GM12878 (cell line): ENCODE results near the gene WDR86. TPM values are rescaled to one million over a fixed set of nuclear protein-coding genes. Genes with fewer than 3 reads are reported as not detected.

Source experiments
- ATAC-seq: fragments of 200-7000 bp; cut with Tn5 transposase; 3 replicates; pipeline ENCODE4 v1.9.1; 2020; ENCODE audit warnings: mild to moderate bottlenecking, moderate library complexity
- BruUV-seq: library from RNA; stranded (reverse); fragments of 400-500 nt; replicated peaks from 2 replicates; lab custom pipeline; 2021; lab: Mats Ljungman, UMichigan
- CTCF ChIA-PET: fragments of 300-600 bp; sonication (Branson Sonifier 250); formaldehyde crosslinking; extraction: SDS; loops from one replicate; lab custom pipeline; 2021; ENCODE audit warnings: inconsistent platforms; lab: Yijun Ruan, JAX
- POLR2A ChIA-PET: fragments of 350-600 bp; formaldehyde crosslinking; extraction: SDS; loops from one replicate; lab custom pipeline; 2021; ENCODE audit warnings: inconsistent platforms; lab: Charles Lee
- RAD21 ChIA-PET: fragments of 300-600 bp; sonication (Branson Sonifier 250); formaldehyde crosslinking; loops from one replicate; lab custom pipeline; 2023; ENCODE audit warnings: antibody characterized with exemption; ENCODE audit not compliant: unreplicated experiment; lab: Charles Lee
- SMC1A ChIA-PET: fragments of 300-600 bp; sonication (Branson Sonifier 250); formaldehyde crosslinking; loops from one replicate; lab custom pipeline; 2023; ENCODE audit not compliant: unreplicated experiment, uncharacterized antibody; lab: Charles Lee
- DNase-seq: peaks from one replicate; pipeline ENCODE4 v3.0.0-alpha.2; 2011; ENCODE audit warnings: low read depth, low spot score
- FAIRE-seq: peaks from 3 replicates; lab custom pipeline; 2011; peaks lifted over from hg19 to GRCh38; lab: Jason Lieb, UNC
- H2AFZ ChIP-seq: 2 replicates; pipeline ENCODE4 v1.6.0; 2011; ENCODE audit warnings: low read depth, low read length, control low read depth; ENCODE audit not compliant: control insufficient read depth
- H3K27ac ChIP-seq: 2 replicates; pipeline ENCODE4 v1.5.1; 2011; ENCODE audit warnings: control low read depth; ENCODE audit not compliant: control insufficient read depth, insufficient read depth
- H3K27me3 ChIP-seq, 2 experiments: replicated peaks in 1 of 2; 2 replicates each; pipeline versions ENCODE4 v1.6.0 to v1.6.1; 2011; ENCODE audit warnings: low read length in 1 of 2; ENCODE audit not compliant: control insufficient read depth in 2 of 2, insufficient read depth in 2 of 2
- H3K36me3 ChIP-seq, 2 experiments: 2 replicates each; pipeline ENCODE4 v1.5.1; 2011; ENCODE audit warnings: low read length in 1 of 2; ENCODE audit not compliant: control insufficient read depth in 2 of 2, insufficient read depth in 2 of 2
- H3K4me1 ChIP-seq: 2 replicates; pipeline ENCODE4 v1.6.1; 2011; ENCODE audit warnings: mild to moderate bottlenecking, low read length, moderate library complexity, mixed read lengths; ENCODE audit not compliant: control insufficient read depth, insufficient read depth
- H3K4me2 ChIP-seq: 2 replicates; pipeline ENCODE4 v1.6.0; 2011; ENCODE audit warnings: control low read depth; ENCODE audit not compliant: control insufficient read depth, insufficient read depth
- H3K4me3 ChIP-seq: fragments of 200-600 bp; sonication (generic); 2 replicates; pipeline ENCODE4 v1.5.1; 2016
- H3K79me2 ChIP-seq: 2 replicates; pipeline ENCODE4 v1.6.0; 2011; ENCODE audit warnings: low read length; ENCODE audit not compliant: control insufficient read depth, insufficient read depth
- H3K9ac ChIP-seq: 2 replicates; pipeline ENCODE4 v1.8.0; 2011; ENCODE audit warnings: low read length, control low read depth, mixed read lengths; ENCODE audit not compliant: control insufficient read depth, insufficient read depth
- H3K9me3 ChIP-seq: replicated peaks from 3 replicates; pipeline ENCODE4 v1.5.1; 2011; ENCODE audit warnings: mild to moderate bottlenecking, low read length; ENCODE audit not compliant: control insufficient read depth, insufficient read depth
- H4K20me1 ChIP-seq: 2 replicates; pipeline ENCODE4 v1.6.0; 2011; ENCODE audit not compliant: control insufficient read depth, insufficient read depth
- ESRRA ChIP-seq: IDR thresholded peaks from 2 replicates; pipeline ENCODE4 v1.6.1; 2012; ENCODE audit warnings: mild to moderate bottlenecking, low read length, improper control_type of control experiment
- HDAC2 ChIP-seq: fragments of 200-600 bp; sonication (generic); IDR thresholded peaks from 2 replicates; pipeline ENCODE4 v1.6.1; 2017
- HDGF ChIP-seq: fragments of 450-650 bp; IDR thresholded peaks from 2 replicates; pipeline ENCODE4 v1.6.1; 2016; ENCODE audit warnings: antibody characterized with exemption
- MTA3 ChIP-seq: IDR thresholded peaks from 2 replicates; pipeline ENCODE4 v1.6.1; 2012; ENCODE audit warnings: low read length, inconsistent platforms, borderline replicate concordance
- NFYB ChIP-seq: IDR thresholded peaks from 2 replicates; pipeline ENCODE4 v1.6.1; 2011; ENCODE audit warnings: low read depth, mild to moderate bottlenecking, low read length, improper control_type of control experiment, moderate library complexity; ENCODE audit not compliant: insufficient read depth
- NR2F1 ChIP-seq: fragments of 450-650 bp; conservative IDR thresholded peaks from 2 replicates; pipeline ENCODE4 v1.6.1; 2017; ENCODE audit warnings: mild to moderate bottlenecking
- RCOR1 ChIP-seq: conservative IDR thresholded peaks from 2 replicates; pipeline ENCODE4 v1.6.1; 2012; ENCODE audit warnings: low read depth, low read length, improper control_type of control experiment
- SMAD1 ChIP-seq: fragments of 450-650 bp; IDR thresholded peaks from 2 replicates; pipeline ENCODE4 v1.6.1; 2018; ENCODE audit warnings: mild to moderate bottlenecking, low read depth; ENCODE audit not compliant: partially characterized antibody
- TBL1XR1 ChIP-seq: IDR thresholded peaks from 2 replicates; pipeline ENCODE4 v1.6.1; 2012; ENCODE audit warnings: low read depth, low read length, improper control_type of control experiment
- WGBS: methylation state at CpG from one replicate; pipeline ENCODE4 v1.1.6; 2016; ENCODE audit warnings: low lambda C conversion rate; ENCODE audit not compliant: insufficient replicate concordance, insufficient coverage; ENCODE audit errors: missing lambda C conversion rate; 5-methylcytosine and 5-hydroxymethylcytosine counted together
- in situ Hi-C: fragments of 300-500 bp; cut with MboI; formaldehyde crosslinking; loops from 9 replicates; pipeline ENCODE4 v1.14.3; 2018; ENCODE audit warnings: mixed read lengths
- intact Hi-C: fragments of 100-400 bp; cut with micrococcal nuclease; formaldehyde crosslinking; loops from one replicate; pipeline ENCODE4 v1.14.2; 2022; ENCODE audit not compliant: unreplicated experiment
- polyA plus RNA-seq, 11 experiments: library from polyadenylated mRNA; depleted of rRNA in 4 of 11; unstranded in 6 of 11; stranded (reverse) in 5 of 11; fragments of >200 nt; fragmentation: Nextera tagmentation in 4 of 11; fragmentation: Illumina TruSeq in 1 of 11; extraction: Ambion mirVana in 4 of 11; extraction: Trizol in 1 of 11; gene quantifications; 1 replicate in 1 of 11; 2 replicates in 10 of 11; pipeline versions ENCODE4 v1.2.1 to v1.2.3, GENCODE V29; 2011 to 2016; ENCODE audit warnings: inconsistent platforms in 2 of 11, missing spikeins in 2 of 11, low read depth in 1 of 11
- total RNA-seq, 4 experiments: library from RNA; depleted of rRNA in 3 of 4; stranded (reverse); fragments of >200 nt in 3 of 4; fragmentation: Illumina TruSeq in 1 of 4; extraction: Trizol in 1 of 4; gene quantifications; 2 replicates each; pipeline versions ENCODE4 v1.2.1 to v1.2.3, GENCODE V29; 2013 to 2021
- TF ChIP-seq, protein P1 (sequence below): fragments of 450-650 bp; IDR thresholded peaks from 2 replicates; pipeline ENCODE4 v1.6.1; 2017; ENCODE audit warnings: low read depth, mild to moderate bottlenecking, moderate library complexity
- TF ChIP-seq, protein P2 (sequence below), 3 experiments: IDR thresholded peaks in 2 of 3; conservative IDR thresholded peaks in 1 of 3; 2 replicates each; pipeline ENCODE4 v1.5.1; 2011; ENCODE audit warnings: low read depth in 3 of 3, low read length in 3 of 3, mild to moderate bottlenecking in 3 of 3, control low read depth in 2 of 3, moderate library complexity in 2 of 3, inconsistent platforms in 1 of 3, mixed read lengths in 1 of 3; ENCODE audit not compliant: control insufficient read depth in 2 of 3, insufficient read depth in 1 of 3; ENCODE audit errors: extremely low read depth in 1 of 3
- TF ChIP-seq, protein P3 (sequence below): IDR thresholded peaks from 2 replicates; pipeline ENCODE4 v1.6.1; 2011; ENCODE audit warnings: mild to moderate bottlenecking, low read depth, low read length, moderate library complexity; ENCODE audit not compliant: insufficient replicate concordance
- TF ChIP-seq, protein P4 (sequence below): fragments of 450-650 bp; IDR thresholded peaks from 2 replicates; pipeline ENCODE4 v1.6.1; 2018; ENCODE audit warnings: mild to moderate bottlenecking, low read depth, moderate library complexity; ENCODE audit not compliant: partially characterized antibody

WDR86 gene
- total and polyA plus RNA-seq, 10 of the 15 experiments (the other 5 are each of a cell fraction or from before 2014, with no cell fraction given), result 0.05 to 0.19 (median 0.15) TPM; not detected in 7

DNA sequence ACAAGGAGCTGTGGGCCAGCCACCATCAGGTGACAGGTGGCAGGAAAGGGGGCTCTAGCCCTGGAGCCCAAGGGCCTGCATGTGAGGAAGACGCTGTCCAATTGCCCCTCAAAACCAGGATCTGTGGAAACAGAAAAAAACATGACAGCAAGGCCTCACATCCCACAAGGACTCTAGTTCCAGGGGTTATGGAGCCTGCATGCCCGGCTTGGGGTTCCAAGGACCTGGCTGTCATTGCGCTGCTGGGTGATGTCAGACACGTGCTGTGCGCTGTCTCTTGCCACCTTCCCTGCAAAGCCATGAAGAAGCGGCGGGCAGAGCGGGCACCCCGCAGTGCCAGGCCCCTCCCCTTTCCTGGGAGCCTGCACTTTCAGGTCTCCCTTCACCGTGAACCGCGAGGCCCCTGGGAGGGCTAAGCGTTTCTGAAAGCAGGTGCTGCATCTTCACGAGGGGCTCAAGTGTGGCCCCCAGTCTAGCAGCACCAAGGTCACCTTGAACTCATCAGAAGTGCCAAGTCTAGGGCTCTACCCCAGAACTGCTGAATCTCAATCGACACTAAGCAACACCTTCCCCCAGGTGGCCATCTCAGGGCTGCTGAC is 45.2 kb upstream of the WDR86 start (continued):
- TF ChIP-seq, protein P1, sequence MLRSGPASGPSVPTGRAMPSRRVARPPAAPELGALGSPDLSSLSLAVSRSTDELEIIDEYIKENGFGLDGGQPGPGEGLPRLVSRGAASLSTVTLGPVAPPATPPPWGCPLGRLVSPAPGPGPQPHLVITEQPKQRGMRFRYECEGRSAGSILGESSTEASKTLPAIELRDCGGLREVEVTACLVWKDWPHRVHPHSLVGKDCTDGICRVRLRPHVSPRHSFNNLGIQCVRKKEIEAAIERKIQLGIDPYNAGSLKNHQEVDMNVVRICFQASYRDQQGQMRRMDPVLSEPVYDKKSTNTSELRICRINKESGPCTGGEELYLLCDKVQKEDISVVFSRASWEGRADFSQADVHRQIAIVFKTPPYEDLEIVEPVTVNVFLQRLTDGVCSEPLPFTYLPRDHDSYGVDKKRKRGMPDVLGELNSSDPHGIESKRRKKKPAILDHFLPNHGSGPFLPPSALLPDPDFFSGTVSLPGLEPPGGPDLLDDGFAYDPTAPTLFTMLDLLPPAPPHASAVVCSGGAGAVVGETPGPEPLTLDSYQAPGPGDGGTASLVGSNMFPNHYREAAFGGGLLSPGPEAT, result no peak
- TF ChIP-seq, protein P2, sequence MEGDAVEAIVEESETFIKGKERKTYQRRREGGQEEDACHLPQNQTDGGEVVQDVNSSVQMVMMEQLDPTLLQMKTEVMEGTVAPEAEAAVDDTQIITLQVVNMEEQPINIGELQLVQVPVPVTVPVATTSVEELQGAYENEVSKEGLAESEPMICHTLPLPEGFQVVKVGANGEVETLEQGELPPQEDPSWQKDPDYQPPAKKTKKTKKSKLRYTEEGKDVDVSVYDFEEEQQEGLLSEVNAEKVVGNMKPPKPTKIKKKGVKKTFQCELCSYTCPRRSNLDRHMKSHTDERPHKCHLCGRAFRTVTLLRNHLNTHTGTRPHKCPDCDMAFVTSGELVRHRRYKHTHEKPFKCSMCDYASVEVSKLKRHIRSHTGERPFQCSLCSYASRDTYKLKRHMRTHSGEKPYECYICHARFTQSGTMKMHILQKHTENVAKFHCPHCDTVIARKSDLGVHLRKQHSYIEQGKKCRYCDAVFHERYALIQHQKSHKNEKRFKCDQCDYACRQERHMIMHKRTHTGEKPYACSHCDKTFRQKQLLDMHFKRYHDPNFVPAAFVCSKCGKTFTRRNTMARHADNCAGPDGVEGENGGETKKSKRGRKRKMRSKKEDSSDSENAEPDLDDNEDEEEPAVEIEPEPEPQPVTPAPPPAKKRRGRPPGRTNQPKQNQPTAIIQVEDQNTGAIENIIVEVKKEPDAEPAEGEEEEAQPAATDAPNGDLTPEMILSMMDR (IDR thresholded peaks at IDR 0.05 in 2 of 3, conservative IDR thresholded peaks at IDR 0.05 in 1 of 3; ENCODE audit: control insufficient read depth in 2 of 3, extremely low read depth in 1 of 3, insufficient read depth in 1 of 3, low read depth in 3 of 3, low read length in 3 of 3), result no peak
- TF ChIP-seq, protein P3, sequence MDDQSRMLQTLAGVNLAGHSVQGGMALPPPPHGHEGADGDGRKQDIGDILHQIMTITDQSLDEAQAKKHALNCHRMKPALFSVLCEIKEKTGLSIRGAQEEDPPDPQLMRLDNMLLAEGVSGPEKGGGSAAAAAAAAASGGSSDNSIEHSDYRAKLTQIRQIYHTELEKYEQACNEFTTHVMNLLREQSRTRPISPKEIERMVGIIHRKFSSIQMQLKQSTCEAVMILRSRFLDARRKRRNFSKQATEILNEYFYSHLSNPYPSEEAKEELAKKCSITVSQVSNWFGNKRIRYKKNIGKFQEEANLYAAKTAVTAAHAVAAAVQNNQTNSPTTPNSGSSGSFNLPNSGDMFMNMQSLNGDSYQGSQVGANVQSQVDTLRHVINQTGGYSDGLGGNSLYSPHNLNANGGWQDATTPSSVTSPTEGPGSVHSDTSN, result no peak
- TF ChIP-seq, all 136 proteins: peak for 0

DNA sequence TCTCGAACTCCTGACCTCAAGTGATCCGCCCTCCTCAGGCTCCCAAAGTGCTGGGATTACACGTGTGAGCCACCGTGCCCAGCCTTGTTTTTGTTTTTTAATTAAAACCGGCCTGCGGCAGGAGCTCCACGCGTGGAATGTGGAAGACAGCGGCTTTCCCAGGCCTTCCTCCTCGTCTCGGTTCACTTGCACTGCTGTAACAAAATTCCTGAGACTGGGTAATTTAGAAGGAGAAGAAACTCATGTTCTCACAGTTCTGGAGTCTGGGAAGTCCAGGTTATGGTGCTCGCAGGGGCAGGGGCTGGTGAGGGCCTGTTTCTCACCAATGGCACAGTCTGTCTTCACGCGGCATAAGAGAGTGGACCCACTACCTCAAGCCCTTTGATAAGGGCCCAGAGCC is 44.5 kb upstream of the WDR86 start:
- SMC1A ChIA-PET, result no interaction called here
- Histone ChIP-seq H3K9me3 (no peaks in the 10 kb centered on the region; the same call in 2 of the 3 replicates), H3K27ac (no peak overlapping the region), H4K20me1 (no peaks in the 10 kb centered on the region), H3K36me3 (no peaks in the 10 kb centered on the region), H2AFZ (no peak overlapping the region), H3K4me1 (no peaks in the 10 kb centered on the region), H3K9ac (no peak overlapping the region), H3K4me3 (no peak overlapping the region), H3K79me2 (no peaks in the 10 kb centered on the region), H3K27me3 (no peaks in the 10 kb centered on the region), H3K4me2 (no peak overlapping the region)
- 73% methylated on average over 14 of the region's 14 CpGs for WGBS
- POLR2A ChIA-PET, result no interaction called here
- no TSS peak for BruUV-seq
- RAD21 ChIA-PET, result no interaction called here
- in situ Hi-C loops, result no loop called here
- DNase-seq, result no peak
- intact Hi-C loops, result no loop called here
- FAIRE-seq, result no peak
- ATAC-seq, result no peak
- CTCF ChIA-PET, result no interaction called here
- TF ChIP-seq HDGF, result no peak
- no peak for TF ChIP-seq HDAC2
- no peak for TF ChIP-seq SMAD1
- no peak for TF ChIP-seq ESRRA
- TF ChIP-seq, protein P4, sequence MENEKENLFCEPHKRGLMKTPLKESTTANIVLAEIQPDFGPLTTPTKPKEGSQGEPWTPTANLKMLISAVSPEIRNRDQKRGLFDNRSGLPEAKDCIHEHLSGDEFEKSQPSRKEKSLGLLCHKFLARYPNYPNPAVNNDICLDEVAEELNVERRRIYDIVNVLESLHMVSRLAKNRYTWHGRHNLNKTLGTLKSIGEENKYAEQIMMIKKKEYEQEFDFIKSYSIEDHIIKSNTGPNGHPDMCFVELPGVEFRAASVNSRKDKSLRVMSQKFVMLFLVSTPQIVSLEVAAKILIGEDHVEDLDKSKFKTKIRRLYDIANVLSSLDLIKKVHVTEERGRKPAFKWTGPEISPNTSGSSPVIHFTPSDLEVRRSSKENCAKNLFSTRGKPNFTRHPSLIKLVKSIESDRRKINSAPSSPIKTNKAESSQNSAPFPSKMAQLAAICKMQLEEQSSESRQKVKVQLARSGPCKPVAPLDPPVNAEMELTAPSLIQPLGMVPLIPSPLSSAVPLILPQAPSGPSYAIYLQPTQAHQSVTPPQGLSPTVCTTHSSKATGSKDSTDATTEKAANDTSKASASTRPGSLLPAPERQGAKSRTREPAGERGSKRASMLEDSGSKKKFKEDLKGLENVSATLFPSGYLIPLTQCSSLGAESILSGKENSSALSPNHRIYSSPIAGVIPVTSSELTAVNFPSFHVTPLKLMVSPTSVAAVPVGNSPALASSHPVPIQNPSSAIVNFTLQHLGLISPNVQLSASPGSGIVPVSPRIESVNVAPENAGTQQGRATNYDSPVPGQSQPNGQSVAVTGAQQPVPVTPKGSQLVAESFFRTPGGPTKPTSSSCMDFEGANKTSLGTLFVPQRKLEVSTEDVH, result no peak
- TF ChIP-seq NR2F1, result no peak
- no peak for TF ChIP-seq NFYB
- TF ChIP-seq RCOR1, result no peak
- TF ChIP-seq MTA3, result no peak
- no peak for TF ChIP-seq TBL1XR1
